HG03521 (cell line): ENCODE results near the gene ACOX3.
"Not testable (repeated sequence)": the region's sequence is repeated elsewhere in the genome, so short reads cannot be mapped to it uniquely, and the experiment has no call there.

Experiments used
- ATAC-seq: cut with Tn5 transposase; IDR thresholded peaks from one replicate; pipeline ENCODE4 v1.9.1; 2021; ENCODE audit warnings: mild to moderate bottlenecking, moderate library complexity; ENCODE audit not compliant: unreplicated experiment

Gene ACOX3

GRCh38 chr4:8390577-8390976, 49.9 kb downstream of the ACOX3 start:
- no peak for ATAC-seq

GRCh38 chr4:8388528-8388870, 52.0 kb downstream of the ACOX3 start:
- ATAC-seq, result no peak

GRCh38 chr4:8387615-8388527, 52.7 kb downstream of the ACOX3 start:
- no peak for ATAC-seq

DNA sequence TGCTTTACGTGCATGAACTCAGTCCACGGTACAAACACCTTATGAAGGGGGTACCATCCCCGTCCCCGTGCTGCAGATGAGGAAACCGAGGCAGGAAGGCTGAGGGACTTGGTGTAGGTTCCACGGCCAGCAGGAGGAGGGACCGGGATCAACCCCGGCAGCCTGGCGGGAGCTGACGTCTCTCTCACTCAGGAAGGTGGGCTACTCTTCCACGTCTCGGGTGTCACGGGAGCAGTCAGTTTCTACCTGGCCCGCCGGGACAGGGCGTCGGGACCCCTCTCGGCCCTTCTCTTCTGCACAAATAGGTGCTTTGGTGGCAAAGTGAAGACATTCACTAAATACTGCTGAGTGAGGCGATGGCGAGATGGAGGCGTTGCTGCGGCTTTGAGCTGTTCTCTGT, 53.3 kb downstream of the ACOX3 start:
- no peak for ATAC-seq

DNA sequence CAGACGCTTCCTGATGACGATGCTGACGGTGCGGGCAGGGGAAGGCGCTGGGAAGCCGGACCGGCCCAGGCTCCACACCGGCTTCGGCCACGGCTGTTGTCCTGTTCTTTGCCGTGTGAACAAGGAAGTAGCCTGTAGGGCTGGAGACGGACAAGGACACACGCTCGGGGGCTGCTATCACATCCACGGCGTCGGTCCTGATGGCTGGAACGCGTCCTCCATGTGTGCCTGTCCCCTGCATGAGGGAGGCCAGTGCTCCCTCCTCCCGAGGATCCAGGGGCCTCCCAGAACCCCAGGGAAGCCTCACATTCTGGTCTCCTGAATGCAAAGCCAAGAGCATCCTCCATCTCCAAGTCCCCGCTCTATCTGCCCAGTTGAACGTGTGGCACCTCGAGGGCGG, 53.8 kb downstream of the ACOX3 start:
- ATAC-seq, result no peak

DNA sequence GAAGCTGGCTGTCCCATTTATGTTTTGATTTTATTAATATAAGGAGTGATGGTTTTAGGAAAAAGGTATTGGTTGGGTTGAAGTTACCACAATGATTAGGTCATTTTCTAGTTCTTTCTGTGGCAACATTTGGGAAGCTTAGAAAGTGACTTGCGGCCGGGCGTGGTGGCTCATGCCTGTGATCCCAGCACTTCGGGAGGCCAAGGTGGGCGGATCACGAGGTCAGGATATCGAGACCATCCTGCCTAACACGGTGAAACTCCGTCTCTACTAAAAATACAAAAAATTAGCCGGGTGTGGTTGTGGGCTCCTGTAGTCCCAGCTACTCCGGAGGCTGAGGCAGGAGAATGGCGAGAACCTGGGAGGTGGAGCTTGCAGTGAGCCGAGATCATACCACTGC, 54.4 kb downstream of the ACOX3 start:
- ATAC-seq, result not testable (repeated sequence)

GRCh38 chr4:8385611-8386010, 54.9 kb downstream of the ACOX3 start:
- no peak for ATAC-seq

DNA sequence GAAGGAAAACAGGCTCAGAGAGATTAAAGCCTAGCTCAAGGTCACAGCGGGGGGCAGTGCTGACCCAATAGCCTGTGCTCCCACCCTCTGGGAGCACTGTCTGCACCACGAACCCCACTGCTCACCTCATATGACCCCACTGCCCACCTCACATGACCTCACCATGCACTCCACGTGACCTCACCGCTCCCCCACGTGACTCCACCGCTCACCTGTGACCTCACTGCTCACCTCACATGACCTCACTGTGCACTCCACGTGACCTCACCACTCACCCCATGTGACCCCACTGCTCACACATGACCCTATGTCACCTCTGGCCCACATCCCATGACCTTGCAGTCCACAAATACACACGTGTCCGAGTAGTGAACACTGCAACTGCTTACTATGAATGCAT, 55.4 kb downstream of the ACOX3 start:
- no peak for ATAC-seq

DNA sequence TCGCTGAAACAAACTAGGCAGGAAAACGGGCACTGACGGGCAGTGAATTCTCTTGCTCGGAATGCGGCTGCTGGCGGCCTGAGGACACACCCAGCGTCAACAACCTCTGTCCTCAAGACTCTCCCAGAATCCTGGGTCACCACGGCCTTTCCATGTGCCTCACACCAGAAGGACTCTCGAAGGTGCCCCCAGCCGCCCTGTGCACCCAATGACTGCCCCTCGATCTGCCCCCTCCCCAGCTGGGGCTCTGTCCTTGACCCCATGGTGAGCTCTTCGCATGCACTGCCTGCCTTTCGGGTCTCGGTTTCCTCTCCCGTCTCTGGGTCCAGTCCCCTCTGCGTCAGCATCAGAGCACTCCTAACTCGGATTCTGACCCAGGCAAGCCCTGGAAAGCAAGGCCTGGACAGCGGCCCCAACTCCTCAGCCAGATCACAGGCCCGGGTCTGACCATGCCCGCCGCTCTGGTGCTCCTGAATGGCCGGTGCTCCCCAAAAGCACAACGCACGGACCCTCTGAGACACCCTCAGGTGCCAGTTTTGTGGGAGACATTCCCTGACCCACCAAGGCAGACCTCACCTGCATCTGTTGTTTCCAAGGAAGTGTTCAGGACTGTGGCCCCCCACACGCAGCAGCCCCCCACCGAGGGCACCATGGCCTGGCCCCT, 56.0 kb downstream of the ACOX3 start:
- no peak for ATAC-seq

DNA sequence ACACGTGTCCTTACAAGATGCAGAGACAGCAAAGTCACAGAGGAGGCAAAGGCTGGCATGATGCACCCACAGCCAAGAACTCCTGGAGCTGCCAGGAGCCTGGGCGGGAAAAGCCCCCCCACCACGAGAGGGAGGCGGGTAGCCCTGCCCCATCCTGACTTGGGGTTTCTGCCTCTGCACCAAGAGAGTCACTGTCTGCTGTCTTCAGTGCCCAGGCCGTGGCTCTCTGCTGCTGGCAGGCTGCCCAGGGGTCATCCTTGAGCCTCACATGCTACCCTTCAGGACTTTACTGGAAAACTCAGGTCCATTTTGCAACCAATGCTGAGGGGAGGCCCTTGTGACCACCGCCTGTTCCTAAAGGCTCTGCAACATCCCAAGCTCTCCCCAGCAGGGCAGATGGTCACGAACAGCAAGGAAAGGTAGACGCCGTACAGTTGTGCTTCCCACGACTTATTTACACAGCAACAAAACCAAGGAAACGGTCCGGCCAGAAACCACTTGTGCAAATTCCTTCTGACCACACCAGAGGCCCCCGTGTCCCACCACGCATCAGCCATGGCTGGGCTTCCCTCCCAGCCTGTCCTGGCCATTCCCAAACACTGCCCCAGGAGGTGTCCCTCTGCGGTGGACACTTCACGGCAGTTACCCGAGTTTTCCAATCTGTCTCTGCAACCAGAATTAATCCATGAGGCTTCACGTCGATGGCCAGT, 56.9 kb downstream of the ACOX3 start:
- no peak for ATAC-seq

- ATAC-seq, result no peak
These were observed 57.5 kb downstream of the ACOX3 start for GRCh38 chr4:8383016-8383415.

DNA sequence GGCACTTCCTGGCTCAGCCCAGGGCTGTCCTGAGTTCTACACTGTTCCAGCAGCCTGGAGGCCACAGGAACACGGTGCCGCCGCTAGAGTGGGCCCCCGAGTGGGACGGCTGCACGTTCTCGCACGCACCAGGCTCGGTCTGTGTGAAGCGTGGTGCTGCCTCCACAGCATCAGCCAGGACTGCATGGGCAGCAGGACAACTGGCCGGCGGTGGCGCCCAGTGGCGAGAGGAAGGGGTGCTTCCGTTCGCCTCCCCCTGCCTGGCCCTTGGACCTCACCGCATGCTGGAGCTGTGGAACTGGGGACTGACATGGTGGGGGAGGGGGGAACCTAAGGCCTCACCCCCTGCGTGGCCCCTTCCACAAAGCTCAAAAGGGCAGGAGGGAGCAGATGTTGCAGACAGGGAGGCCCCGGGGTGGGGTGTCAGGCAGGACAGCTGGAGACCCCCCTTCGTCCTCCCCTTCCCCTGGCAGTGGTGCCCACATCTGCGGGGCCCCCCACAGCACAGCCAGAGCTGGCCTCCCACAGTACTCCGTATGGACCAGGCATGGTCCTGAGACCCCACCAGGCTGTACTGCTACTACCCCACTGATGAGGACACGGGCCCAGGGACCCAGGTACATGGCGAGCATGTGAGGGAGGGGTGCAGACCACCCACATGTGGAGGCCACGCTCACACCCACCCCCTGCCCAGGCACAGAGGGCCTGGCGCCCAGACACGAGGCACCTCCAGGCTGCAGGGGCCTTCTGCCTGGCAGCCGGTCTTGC, 58.5 kb downstream of the ACOX3 start:
- no peak for ATAC-seq

- no peak for ATAC-seq
These were observed 59.8 kb downstream of the ACOX3 start for GRCh38 chr4:8380511-8381415.

- no peak for ATAC-seq
These were observed 60.8 kb downstream of the ACOX3 start for GRCh38 chr4:8379771-8380170.

- ATAC-seq, result no peak
These were observed 61.2 kb downstream of the ACOX3 start for GRCh38 chr4:8379281-8379680.

DNA sequence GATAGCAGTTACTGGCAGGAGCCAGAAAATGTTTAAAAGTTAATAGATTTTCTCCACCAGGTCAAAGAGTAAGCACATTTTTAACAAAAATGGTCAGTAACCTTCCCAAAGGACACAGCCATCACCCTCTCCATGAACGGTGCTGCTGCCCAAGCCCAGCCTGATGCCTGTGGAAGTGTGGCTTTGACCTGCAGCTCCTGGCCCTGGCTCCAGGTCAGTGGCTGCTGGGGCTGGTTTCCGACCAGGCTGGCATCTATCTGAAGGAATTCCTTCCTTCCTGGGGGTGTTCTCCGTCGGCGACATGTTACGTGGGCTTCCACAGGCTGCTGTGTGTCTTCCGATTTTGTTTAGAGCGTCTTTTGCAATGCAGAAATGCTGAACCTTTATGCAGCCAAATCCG, 61.7 kb downstream of the ACOX3 start:
- no peak for ATAC-seq

- ATAC-seq, result no peak
These were observed 62.3 kb downstream of the ACOX3 start for GRCh38 chr4:8378101-8378724.

GRCh38 chr4:8377103-8378075, 63.1 kb downstream of the ACOX3 start:
- ATAC-seq, result no peak
